Breast epithelium (tissue), 4 donors: ENCODE data around the gene RB1. TPM values are rescaled to one million over a fixed set of nuclear protein-coding genes. Genes with fewer than 3 reads are reported as not detected.

ENCODE experiments used
- DNase-seq, 2 donors: peaks; one replicate each; pipeline ENCODE4 v3.0.0-alpha.2; 2019; ENCODE audit warnings: low spot score in 2 of 2
- H3K27ac ChIP-seq, 2 donors: fragments of 200-600 bp; sonication (generic) in 1 of 2; one replicate each; pipeline ENCODE4 v1.5.1; 2016 to 2019; ENCODE audit warnings: mild to moderate bottlenecking in 1 of 2
- H3K27me3 ChIP-seq, 2 donors: fragments of 200-600 bp; sonication (generic) in 1 of 2; one replicate each; pipeline versions ENCODE4 v1.5.1 to v1.6.0; 2017 to 2019; ENCODE audit warnings: control low read depth in 1 of 2, mild to moderate bottlenecking in 1 of 2
- H3K36me3 ChIP-seq: fragments of 200-600 bp; one replicate; pipeline ENCODE4 v1.5.1; 2019
- H3K4me1 ChIP-seq, 2 donors: fragments of 200-600 bp; sonication (generic); one replicate each; pipeline ENCODE4 v1.5.1; 2016 to 2019; ENCODE audit warnings: control low read depth in 1 of 2
- H3K4me3 ChIP-seq, 3 donors: fragments of 200-600 bp; sonication (generic); 1 replicate in 2 of 3; 2 replicates in 1 of 3; pipeline ENCODE4 v1.5.1; 2016 to 2019; ENCODE audit warnings: mild to moderate bottlenecking in 3 of 3, moderate library complexity in 2 of 3
- H3K9me3 ChIP-seq, 2 donors: fragments of 200-600 bp; sonication (generic) in 1 of 2; one replicate each; pipeline ENCODE4 v1.5.1; 2016 to 2019; ENCODE audit warnings: control low read depth in 1 of 2
- CTCF ChIP-seq, 3 donors: fragments of 450-650 bp; IDR thresholded peaks; one replicate each; pipeline ENCODE4 v1.5.1; 2016 to 2017; ENCODE audit warnings: antibody characterized with exemption in 3 of 3, mild to moderate bottlenecking in 3 of 3, moderate library complexity in 3 of 3
- POLR2A ChIP-seq: fragments of 450-650 bp; IDR thresholded peaks from one replicate; pipeline ENCODE4 v1.6.1; 2016; ENCODE audit warnings: antibody characterized with exemption, mild to moderate bottlenecking, moderate library complexity
- POLR2AphosphoS5 ChIP-seq, 3 donors: sonication (generic); formaldehyde crosslinking; IDR thresholded peaks; one replicate each; pipeline ENCODE4 v1.6.1; 2017; ENCODE audit warnings: antibody characterized with exemption in 3 of 3
- intact Hi-C: fragments of 100-400 bp; cut with DNase I; formaldehyde crosslinking; loops from one replicate; pipeline ENCODE4 v1.15.1; 2023; ENCODE audit warnings: low total_unique reads
- total RNA-seq, 3 donors: library from RNA; depleted of rRNA; stranded (reverse); fragments of >200 nt; gene quantifications; one replicate each; pipeline ENCODE4 v1.1.0, GENCODE V29; 2016

The RB1 gene
- total RNA-seq, 3 donors from 2014 or later = 24.0 to 45.2 (median 43.6) TPM

DNA sequence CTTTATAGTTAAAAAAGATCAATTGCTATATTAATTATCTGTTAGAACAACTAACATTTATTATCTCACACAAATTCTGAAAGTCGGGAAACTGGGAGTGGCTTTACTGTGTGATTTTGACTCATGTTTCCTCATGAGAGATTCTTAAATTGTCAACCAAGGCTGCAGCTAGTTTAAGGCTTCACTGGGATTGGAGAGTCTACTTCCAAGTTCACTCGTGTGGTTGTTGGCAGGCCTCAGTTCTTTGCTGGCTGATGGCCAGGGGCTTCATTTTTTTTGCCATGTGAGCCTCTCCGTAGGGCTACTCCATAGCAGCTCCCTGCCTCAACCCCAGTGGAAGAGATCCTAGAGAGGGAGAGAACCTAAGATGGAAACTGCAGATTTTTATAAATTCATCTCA is 133.8 kb downstream of the RB1 start:
- no peak for DNase-seq
- Histone ChIP-seq H3K4me1 (no peaks in the 10 kb centered on the region), H3K36me3 (no peaks in the 10 kb centered on the region), H3K27ac (peak overlapping the region in 1 of 2 donors; percentile 11), H3K9me3 (no peaks in the 10 kb centered on the region), H3K27me3 (no peaks in the 10 kb centered on the region), H3K4me3 (no peak overlapping the region)
- TF ChIP-seq CTCF (IDR thresholded peaks at IDR 0.05) (no peak), POLR2A (no peak), POLR2AphosphoS5 (IDR thresholded peaks at IDR 0.05) (no peak)
- intact Hi-C loops = no loop called here

DNA sequence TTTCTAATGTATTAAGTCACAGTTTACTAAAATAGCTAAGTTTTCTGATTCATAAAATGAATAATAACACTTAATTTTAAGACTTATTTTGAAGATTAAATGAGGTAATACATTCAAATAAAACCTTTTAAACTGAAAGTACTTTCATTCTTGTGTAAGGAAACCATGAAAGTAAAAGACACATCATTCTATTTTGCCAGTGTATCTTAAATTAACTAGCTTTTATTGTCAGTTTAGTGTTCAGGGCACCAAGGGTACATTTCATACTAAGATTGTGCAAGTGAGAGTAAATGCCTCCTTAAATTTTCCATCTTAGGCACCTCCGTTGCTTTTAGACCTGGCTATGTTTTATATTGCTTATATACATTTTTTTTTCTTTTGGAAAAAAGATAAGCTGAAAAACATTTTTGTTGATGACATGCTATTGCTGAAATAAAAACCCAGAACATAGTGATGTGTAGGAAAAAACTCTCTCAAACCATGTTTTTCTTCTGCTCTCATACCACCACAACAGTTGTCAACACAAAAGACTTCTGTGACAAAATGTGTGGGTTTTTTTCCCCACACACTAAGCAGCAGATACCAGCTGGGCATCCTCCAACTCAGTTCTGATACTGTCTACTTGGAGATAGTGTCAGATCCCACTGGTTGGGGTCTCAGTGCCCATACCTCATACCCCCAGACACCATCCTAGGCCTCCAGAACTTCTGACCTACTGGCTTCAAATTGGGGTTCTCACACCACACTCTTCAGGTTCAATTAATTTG is 140.1 kb downstream of the RB1 start:
- H3K4me3 ChIP-seq = no peak overlapping the region
- DNase-seq = no peak
- H3K9me3 ChIP-seq = no peaks in the 10 kb centered on the region
- H3K4me1 ChIP-seq = no peaks in the 10 kb centered on the region
- no peaks in the 10 kb centered on the region for H3K36me3 ChIP-seq
- intact Hi-C loops = no loop called here
- H3K27ac ChIP-seq = no peak overlapping the region
- TF ChIP-seq POLR2AphosphoS5 (IDR thresholded peaks at IDR 0.05) = no peak
- TF ChIP-seq POLR2A = no peak
- no peaks in the 10 kb centered on the region for H3K27me3 ChIP-seq

DNA sequence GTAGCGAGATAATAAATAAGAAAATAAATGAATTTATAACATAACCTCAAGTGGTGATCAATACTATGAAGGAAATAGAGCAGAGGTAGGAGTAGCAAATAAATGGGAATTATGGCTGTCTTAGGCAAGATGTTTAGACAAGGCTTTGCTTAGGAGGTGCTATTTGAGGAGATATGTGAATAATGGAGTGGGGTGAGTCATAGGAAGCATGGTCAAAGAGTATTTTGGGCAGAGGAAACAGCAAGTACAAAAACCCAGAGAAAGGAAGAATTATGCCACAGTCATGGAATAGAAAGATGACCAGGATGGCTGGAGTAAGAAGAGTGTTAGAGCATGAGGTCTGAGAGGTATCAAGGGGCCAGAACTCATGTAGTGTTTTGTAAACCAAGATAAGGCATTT is 142.9 kb downstream of the RB1 start:
- no peak overlapping the region for H3K27ac ChIP-seq
- no peaks in the 10 kb centered on the region for H3K27me3 ChIP-seq
- TF ChIP-seq CTCF (IDR thresholded peaks at IDR 0.05) = no peak
- no peak for TF ChIP-seq POLR2A
- TF ChIP-seq POLR2AphosphoS5 (IDR thresholded peaks at IDR 0.05) = no peak
- H3K36me3 ChIP-seq = no peaks in the 10 kb centered on the region
- H3K9me3 ChIP-seq = peaks cover 0 to 15% of the 10 kb centered on the region in 2 donors
- no peak overlapping the region for H3K4me3 ChIP-seq
- intact Hi-C loops = no loop called here
- H3K4me1 ChIP-seq = no peaks in the 10 kb centered on the region
- no peak for DNase-seq

GRCh38 chr13:48448285-48448958 is 144.9 kb downstream of the RB1 start:
- Histone ChIP-seq H3K27ac (peak overlapping the region in 1 of 2 donors; percentile 15), H3K4me3 (no peak overlapping the region), H3K27me3 (no peaks in the 10 kb centered on the region), H3K9me3 (peaks cover 0 to 18% of the 10 kb centered on the region in 2 donors), H3K36me3 (no peaks in the 10 kb centered on the region), H3K4me1 (no peaks in the 10 kb centered on the region)
- TF ChIP-seq POLR2AphosphoS5 (IDR thresholded peaks at IDR 0.05) (no peak), POLR2A (no peak), CTCF (IDR thresholded peaks at IDR 0.05) (no peak)
- intact Hi-C loops = no loop called here
- DNase-seq = no peak

- Histone ChIP-seq H3K4me3 (no peak overlapping the region), H3K9me3 (peaks cover 0 to 18% of the 10 kb centered on the region in 2 donors), H3K4me1 (no peaks in the 10 kb centered on the region), H3K27me3 (no peaks in the 10 kb centered on the region), H3K36me3 (no peaks in the 10 kb centered on the region), H3K27ac (no peak overlapping the region)
- no peak for TF ChIP-seq CTCF (IDR thresholded peaks at IDR 0.05)
- no peak for TF ChIP-seq POLR2AphosphoS5 (IDR thresholded peaks at IDR 0.05)
- intact Hi-C loops = no loop called here
- no peak for DNase-seq
These were observed 145.5 kb downstream of the RB1 start for GRCh38 chr13:48448959-48449614.
